Astrocyte of the cerebellum (primary cell): ENCODE results near the gene PNKP.

Experiments
- DNase-seq: peaks from one replicate; pipeline ENCODE4 v3.0.0-alpha.2; 2011; ENCODE audit warnings: low read depth
- H3K4me3 ChIP-seq: 2 replicates; pipeline ENCODE4 v1.5.1; 2011; ENCODE audit warnings: mild to moderate bottlenecking, low read depth, low read length, moderate library complexity
- CTCF ChIP-seq: IDR thresholded peaks from 2 replicates; pipeline ENCODE4 v1.5.1; 2012; ENCODE audit warnings: low read length, low read depth, moderate library complexity, mild to moderate bottlenecking; ENCODE audit errors: missing control alignments
- in situ Hi-C: cut with HindIII; loops from 2 replicates; pipeline ENCODE4 v1.10.0; 2017; ENCODE audit warnings: low sequenced_read_pairs

The PNKP gene

GRCh38 chr19:49908480-49909420, 41.4 kb upstream of the PNKP start:
- DNase-seq, result no peak
- no peak overlapping the region for H3K4me3 ChIP-seq
- in situ Hi-C loops, result no loop called here
- no peak for TF ChIP-seq CTCF

GRCh38 chr19:49907745-49908446, 40.5 kb upstream of the PNKP start:
- in situ Hi-C loops, result no loop called here
- TF ChIP-seq CTCF, result no peak
- no peak overlapping the region for H3K4me3 ChIP-seq
- DNase-seq, result no peak

GRCh38 chr19:49906879-49907564, 39.6 kb upstream of the PNKP start:
- in situ Hi-C loops, result no loop called here
- no peak for TF ChIP-seq CTCF
- H3K4me3 ChIP-seq, result no peak overlapping the region
- no peak for DNase-seq

- in situ Hi-C loops, result no loop called here
- no peak for DNase-seq
- no peak overlapping the region for H3K4me3 ChIP-seq
- no peak for TF ChIP-seq CTCF
These were observed 36.8 kb upstream of the PNKP start for GRCh38 chr19:49904136-49904535.

GRCh38 chr19:49896863-49897621, 29.7 kb upstream of the PNKP start, which contains the start of gene IL4I1:
IL4I1 (minus strand) TSS chr19:49896887; CDS start chr19:49896160, 727 bp downstream.
- DNase-seq, result no peak
- no peak for TF ChIP-seq CTCF
- in situ Hi-C loops, result no loop called here
- H3K4me3 ChIP-seq, result no peak within 1 kb of the TSS
